ENCODE measurements around the gene PGAP6. TPM values are rescaled to one million over a fixed set of nuclear protein-coding genes. Genes with fewer than 3 reads are reported as not detected.

PGAP6 gene
- total and polyA plus RNA-seq, 2 of the 13 experiments (the other 11 are each of a cell fraction or from before 2014, with no cell fraction given): 52.7 to 136 TPM

DNA sequence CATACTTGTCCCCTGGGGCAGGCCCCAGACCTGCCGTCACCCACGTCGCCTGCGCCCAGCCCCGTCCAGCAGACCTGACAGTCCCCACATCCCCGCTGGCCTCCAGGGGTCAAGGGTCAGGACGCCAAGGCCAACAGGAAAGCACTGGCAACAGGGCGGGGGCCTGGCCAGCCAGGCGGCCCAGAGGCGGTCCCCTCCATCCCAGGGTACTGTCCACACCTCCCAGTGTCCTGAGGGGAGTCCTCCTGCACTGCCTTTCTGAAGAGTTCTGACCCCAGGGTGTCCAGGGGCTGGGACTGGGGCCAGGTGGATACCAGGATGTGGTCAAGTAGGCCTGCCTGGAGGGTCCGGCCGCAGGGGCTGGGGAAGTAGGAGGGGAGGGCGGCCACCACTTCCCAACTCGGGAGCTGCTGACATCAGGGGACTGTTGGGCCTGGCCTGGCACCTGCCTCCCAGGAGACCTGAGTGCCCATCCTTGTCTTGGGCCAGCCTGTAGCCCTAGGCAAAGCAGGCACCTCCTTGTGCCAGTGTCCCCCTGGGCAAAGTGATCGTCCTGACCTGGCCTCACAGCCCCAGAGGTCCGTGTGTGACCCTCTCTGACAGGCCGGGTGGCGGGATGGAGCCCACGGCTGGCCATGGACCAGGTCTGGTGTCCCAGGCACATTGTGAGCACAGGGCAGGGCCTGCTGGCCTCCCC lies 22.6 kb downstream of the PGAP6 start (continued):
- TF ChIP-seq, protein P1, sequence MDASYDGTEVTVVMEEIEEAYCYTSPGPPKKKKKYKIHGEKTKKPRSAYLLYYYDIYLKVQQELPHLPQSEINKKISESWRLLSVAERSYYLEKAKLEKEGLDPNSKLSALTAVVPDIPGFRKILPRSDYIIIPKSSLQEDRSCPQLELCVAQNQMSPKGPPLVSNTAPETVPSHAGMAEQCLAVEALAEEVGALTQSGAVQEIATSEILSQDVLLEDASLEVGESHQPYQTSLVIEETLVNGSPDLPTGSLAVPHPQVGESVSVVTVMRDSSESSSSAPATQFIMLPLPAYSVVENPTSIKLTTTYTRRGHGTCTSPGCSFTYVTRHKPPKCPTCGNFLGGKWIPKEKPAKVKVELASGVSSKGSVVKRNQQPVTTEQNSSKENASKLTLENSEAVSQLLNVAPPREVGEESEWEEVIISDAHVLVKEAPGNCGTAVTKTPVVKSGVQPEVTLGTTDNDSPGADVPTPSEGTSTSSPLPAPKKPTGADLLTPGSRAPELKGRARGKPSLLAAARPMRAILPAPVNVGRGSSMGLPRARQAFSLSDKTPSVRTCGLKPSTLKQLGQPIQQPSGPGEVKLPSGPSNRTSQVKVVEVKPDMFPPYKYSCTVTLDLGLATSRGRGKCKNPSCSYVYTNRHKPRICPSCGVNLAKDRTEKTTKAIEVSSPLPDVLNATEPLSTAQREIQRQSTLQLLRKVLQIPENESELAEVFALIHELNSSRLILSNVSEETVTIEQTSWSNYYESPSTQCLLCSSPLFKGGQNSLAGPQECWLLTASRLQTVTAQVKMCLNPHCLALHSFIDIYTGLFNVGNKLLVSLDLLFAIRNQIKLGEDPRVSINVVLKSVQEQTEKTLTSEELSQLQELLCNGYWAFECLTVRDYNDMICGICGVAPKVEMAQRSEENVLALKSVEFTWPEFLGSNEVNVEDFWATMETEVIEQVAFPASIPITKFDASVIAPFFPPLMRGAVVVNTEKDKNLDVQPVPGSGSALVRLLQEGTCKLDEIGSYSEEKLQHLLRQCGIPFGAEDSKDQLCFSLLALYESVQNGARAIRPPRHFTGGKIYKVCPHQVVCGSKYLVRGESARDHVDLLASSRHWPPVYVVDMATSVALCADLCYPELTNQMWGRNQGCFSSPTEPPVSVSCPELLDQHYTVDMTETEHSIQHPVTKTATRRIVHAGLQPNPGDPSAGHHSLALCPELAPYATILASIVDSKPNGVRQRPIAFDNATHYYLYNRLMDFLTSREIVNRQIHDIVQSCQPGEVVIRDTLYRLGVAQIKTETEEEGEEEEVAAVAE (CRISPR knock-in tag; IDR thresholded peaks at IDR 0.05; ENCODE audit: borderline replicate concordance): 0 out of 2 replicates have a peak, but pooled peaks have one; percentile 43
- no peak for TF ChIP-seq ZNF567 (CRISPR knock-in tag; IDR thresholded peaks at IDR 0.05; ENCODE audit: borderline replicate concordance)
- TF ChIP-seq AFF4 (CRISPR knock-in tag; IDR thresholded peaks at IDR 0.05): no peak
- 0 out of 2 replicates have a peak, but pooled peaks have one; percentile 30 for TF ChIP-seq SNAPC4 (CRISPR knock-in tag; IDR thresholded peaks at IDR 0.05)
- no peak for TF ChIP-seq MLLT10 (CRISPR knock-in tag; IDR thresholded peaks at IDR 0.05)
- TF ChIP-seq, protein P2, sequence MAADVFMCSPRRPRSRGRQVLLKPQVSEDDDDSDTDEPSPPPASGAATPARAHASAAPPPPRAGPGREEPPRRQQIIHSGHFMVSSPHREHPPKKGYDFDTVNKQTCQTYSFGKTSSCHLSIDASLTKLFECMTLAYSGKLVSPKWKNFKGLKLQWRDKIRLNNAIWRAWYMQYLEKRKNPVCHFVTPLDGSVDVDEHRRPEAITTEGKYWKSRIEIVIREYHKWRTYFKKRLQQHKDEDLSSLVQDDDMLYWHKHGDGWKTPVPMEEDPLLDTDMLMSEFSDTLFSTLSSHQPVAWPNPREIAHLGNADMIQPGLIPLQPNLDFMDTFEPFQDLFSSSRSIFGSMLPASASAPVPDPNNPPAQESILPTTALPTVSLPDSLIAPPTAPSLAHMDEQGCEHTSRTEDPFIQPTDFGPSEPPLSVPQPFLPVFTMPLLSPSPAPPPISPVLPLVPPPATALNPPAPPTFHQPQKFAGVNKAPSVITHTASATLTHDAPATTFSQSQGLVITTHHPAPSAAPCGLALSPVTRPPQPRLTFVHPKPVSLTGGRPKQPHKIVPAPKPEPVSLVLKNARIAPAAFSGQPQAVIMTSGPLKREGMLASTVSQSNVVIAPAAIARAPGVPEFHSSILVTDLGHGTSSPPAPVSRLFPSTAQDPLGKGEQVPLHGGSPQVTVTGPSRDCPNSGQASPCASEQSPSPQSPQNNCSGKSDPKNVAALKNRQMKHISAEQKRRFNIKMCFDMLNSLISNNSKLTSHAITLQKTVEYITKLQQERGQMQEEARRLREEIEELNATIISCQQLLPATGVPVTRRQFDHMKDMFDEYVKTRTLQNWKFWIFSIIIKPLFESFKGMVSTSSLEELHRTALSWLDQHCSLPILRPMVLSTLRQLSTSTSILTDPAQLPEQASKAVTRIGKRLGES (CRISPR knock-in tag; IDR thresholded peaks at IDR 0.05; ENCODE audit: borderline replicate concordance): no peak
- no peak; the same call in 1 of the 2 replicates for TF ChIP-seq ZNF280B (CRISPR knock-in tag; IDR thresholded peaks at IDR 0.05; ENCODE audit: borderline replicate concordance)
- TF ChIP-seq DPF2 (CRISPR knock-in tag; IDR thresholded peaks at IDR 0.05; ENCODE audit: borderline replicate concordance, low read depth): peak; percentile 60; the same call in 1 of the 2 replicates
